Measurements from ENCODE around the gene GALNT10. TPM values are rescaled to one million over a fixed set of nuclear protein-coding genes. Genes with fewer than 3 reads are reported as not detected.

GALNT10 gene
- total and polyA plus RNA-seq, 2 experiments from 2014 or later, result 3.2 to 12.9 TPM

DNA sequence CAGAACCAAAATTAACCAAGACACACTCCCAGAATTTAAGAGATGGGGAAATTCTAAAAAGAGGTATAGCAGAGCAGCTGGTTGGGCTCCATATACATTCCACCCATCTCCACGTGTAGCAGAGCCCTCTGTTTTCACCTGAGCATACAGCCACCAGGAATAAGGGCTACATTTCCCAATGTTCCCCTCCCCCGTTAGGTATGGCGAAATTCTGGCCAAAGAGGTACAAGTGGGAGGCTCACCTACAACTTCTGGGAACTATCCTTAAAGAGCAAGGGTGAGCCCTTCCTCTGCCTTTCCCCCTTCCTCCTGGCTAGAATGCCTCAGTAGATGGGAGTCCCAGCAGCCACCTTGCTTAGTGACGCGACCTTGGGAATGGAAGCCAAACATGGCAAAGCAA lies 250.0 kb downstream of the GALNT10 start:
- peaks cover 4% of the 10 kb centered on the region for H3K79me2 ChIP-seq (replicated peaks; ENCODE audit: insufficient read depth)
- TF ChIP-seq ZNF114 (CRISPR knock-in tag; IDR thresholded peaks at IDR 0.05) (no peak), EZH2phosphoT487 (IDR thresholded peaks at IDR 0.05; ENCODE audit: unreplicated experiment) (no peak), STAT1 (IDR thresholded peaks at IDR 0.05; ENCODE audit: unreplicated experiment) (no peak), EZH2 (IDR thresholded peaks at IDR 0.05; ENCODE audit: low read depth, unreplicated experiment) (no peak), CREB1 (CRISPR knock-in tag; IDR thresholded peaks at IDR 0.05; ENCODE audit: low read depth) (no peak), JUNB (IDR thresholded peaks at IDR 0.05; ENCODE audit: unreplicated experiment) (no peak), ZNF331 (CRISPR knock-in tag; IDR thresholded peaks at IDR 0.05; ENCODE audit: low read depth) (no peak), NANOG (IDR thresholded peaks at IDR 0.05; ENCODE audit: borderline replicate concordance) (no peak), POLR2AphosphoS5 (IDR thresholded peaks at IDR 0.05; ENCODE audit: low read depth) (no peak)
- TF ChIP-seq, protein P1, sequence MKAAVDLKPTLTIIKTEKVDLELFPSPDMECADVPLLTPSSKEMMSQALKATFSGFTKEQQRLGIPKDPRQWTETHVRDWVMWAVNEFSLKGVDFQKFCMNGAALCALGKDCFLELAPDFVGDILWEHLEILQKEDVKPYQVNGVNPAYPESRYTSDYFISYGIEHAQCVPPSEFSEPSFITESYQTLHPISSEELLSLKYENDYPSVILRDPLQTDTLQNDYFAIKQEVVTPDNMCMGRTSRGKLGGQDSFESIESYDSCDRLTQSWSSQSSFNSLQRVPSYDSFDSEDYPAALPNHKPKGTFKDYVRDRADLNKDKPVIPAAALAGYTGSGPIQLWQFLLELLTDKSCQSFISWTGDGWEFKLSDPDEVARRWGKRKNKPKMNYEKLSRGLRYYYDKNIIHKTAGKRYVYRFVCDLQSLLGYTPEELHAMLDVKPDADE (IDR thresholded peaks at IDR 0.05), result no peak
- TF ChIP-seq, protein P2, sequence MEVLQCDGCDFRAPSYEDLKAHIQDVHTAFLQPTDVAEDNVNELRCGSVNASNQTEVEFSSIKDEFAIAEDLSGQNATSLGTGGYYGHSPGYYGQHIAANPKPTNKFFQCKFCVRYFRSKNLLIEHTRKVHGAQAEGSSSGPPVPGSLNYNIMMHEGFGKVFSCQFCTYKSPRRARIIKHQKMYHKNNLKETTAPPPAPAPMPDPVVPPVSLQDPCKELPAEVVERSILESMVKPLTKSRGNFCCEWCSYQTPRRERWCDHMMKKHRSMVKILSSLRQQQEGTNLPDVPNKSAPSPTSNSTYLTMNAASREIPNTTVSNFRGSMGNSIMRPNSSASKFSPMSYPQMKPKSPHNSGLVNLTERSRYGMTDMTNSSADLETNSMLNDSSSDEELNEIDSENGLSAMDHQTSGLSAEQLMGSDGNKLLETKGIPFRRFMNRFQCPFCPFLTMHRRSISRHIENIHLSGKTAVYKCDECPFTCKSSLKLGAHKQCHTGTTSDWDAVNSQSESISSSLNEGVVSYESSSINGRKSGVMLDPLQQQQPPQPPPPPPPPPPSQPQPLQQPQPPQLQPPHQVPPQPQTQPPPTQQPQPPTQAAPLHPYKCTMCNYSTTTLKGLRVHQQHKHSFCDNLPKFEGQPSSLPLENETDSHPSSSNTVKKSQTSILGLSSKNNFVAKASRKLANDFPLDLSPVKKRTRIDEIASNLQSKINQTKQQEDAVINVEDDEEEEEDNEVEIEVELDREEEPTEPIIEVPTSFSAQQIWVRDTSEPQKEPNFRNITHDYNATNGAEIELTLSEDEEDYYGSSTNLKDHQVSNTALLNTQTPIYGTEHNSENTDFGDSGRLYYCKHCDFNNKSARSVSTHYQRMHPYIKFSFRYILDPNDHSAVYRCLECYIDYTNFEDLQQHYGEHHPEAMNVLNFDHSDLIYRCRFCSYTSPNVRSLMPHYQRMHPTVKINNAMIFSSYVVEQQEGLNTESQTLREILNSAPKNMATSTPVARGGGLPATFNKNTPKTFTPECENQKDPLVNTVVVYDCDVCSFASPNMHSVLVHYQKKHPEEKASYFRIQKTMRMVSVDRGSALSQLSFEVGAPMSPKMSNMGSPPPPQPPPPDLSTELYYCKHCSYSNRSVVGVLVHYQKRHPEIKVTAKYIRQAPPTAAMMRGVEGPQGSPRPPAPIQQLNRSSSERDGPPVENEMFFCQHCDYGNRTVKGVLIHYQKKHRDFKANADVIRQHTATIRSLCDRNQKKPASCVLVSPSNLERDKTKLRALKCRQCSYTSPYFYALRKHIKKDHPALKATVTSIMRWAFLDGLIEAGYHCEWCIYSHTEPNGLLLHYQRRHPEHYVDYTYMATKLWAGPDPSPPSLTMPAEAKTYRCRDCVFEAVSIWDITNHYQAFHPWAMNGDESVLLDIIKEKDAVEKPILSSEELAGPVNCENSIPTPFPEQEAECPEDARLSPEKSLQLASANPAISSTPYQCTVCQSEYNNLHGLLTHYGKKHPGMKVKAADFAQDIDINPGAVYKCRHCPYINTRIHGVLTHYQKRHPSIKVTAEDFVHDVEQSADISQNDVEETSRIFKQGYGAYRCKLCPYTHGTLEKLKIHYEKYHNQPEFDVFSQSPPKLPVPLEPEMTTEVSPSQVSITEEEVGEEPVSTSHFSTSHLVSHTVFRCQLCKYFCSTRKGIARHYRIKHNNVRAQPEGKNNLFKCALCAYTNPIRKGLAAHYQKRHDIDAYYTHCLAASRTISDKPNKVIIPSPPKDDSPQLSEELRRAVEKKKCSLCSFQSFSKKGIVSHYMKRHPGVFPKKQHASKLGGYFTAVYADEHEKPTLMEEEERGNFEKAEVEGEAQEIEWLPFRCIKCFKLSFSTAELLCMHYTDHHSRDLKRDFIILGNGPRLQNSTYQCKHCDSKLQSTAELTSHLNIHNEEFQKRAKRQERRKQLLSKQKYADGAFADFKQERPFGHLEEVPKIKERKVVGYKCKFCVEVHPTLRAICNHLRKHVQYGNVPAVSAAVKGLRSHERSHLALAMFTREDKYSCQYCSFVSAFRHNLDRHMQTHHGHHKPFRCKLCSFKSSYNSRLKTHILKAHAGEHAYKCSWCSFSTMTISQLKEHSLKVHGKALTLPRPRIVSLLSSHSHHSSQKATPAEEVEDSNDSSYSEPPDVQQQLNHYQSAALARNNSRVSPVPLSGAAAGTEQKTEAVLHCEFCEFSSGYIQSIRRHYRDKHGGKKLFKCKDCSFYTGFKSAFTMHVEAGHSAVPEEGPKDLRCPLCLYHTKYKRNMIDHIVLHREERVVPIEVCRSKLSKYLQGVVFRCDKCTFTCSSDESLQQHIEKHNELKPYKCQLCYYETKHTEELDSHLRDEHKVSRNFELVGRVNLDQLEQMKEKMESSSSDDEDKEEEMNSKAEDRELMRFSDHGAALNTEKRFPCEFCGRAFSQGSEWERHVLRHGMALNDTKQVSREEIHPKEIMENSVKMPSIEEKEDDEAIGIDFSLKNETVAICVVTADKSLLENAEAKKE (CRISPR knock-in tag; IDR thresholded peaks at IDR 0.05), result no peak
- TF ChIP-seq, protein P3, sequence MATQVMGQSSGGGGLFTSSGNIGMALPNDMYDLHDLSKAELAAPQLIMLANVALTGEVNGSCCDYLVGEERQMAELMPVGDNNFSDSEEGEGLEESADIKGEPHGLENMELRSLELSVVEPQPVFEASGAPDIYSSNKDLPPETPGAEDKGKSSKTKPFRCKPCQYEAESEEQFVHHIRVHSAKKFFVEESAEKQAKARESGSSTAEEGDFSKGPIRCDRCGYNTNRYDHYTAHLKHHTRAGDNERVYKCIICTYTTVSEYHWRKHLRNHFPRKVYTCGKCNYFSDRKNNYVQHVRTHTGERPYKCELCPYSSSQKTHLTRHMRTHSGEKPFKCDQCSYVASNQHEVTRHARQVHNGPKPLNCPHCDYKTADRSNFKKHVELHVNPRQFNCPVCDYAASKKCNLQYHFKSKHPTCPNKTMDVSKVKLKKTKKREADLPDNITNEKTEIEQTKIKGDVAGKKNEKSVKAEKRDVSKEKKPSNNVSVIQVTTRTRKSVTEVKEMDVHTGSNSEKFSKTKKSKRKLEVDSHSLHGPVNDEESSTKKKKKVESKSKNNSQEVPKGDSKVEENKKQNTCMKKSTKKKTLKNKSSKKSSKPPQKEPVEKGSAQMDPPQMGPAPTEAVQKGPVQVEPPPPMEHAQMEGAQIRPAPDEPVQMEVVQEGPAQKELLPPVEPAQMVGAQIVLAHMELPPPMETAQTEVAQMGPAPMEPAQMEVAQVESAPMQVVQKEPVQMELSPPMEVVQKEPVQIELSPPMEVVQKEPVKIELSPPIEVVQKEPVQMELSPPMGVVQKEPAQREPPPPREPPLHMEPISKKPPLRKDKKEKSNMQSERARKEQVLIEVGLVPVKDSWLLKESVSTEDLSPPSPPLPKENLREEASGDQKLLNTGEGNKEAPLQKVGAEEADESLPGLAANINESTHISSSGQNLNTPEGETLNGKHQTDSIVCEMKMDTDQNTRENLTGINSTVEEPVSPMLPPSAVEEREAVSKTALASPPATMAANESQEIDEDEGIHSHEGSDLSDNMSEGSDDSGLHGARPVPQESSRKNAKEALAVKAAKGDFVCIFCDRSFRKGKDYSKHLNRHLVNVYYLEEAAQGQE (IDR thresholded peaks at IDR 0.05; ENCODE audit: unreplicated experiment), result no peak
- TF ChIP-seq, protein P4, sequence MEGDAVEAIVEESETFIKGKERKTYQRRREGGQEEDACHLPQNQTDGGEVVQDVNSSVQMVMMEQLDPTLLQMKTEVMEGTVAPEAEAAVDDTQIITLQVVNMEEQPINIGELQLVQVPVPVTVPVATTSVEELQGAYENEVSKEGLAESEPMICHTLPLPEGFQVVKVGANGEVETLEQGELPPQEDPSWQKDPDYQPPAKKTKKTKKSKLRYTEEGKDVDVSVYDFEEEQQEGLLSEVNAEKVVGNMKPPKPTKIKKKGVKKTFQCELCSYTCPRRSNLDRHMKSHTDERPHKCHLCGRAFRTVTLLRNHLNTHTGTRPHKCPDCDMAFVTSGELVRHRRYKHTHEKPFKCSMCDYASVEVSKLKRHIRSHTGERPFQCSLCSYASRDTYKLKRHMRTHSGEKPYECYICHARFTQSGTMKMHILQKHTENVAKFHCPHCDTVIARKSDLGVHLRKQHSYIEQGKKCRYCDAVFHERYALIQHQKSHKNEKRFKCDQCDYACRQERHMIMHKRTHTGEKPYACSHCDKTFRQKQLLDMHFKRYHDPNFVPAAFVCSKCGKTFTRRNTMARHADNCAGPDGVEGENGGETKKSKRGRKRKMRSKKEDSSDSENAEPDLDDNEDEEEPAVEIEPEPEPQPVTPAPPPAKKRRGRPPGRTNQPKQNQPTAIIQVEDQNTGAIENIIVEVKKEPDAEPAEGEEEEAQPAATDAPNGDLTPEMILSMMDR (conservative IDR thresholded peaks at IDR 0.05; ENCODE audit: low read depth in 2 of 2), result no peak
- ATAC-seq (no peak), DNase-seq (ENCODE audit: low spot score) (no peak)
- 0 out of 2 replicates have a peak, but pooled peaks cover 2% of the 10 kb centered on the region for H3F3A ChIP-seq (replicated peaks; ENCODE audit: low read depth)
- Mint-ChIP-seq H3K9me3 (no peaks in the 10 kb centered on the region; the same call in 2 of the 3 replicates), H3K4me3 (no peak overlapping the region), H3K27me3 (ENCODE audit: insufficient read depth, low read depth, poor library complexity) (peaks cover 7% of the 10 kb centered on the region), H3K27ac (no peak overlapping the region), H3K36me3 (ENCODE audit: low read depth) (peaks cover 32% of the 10 kb centered on the region), H3K4me1 (peaks cover 4% of the 10 kb centered on the region; the same call in 2 of the 3 replicates)
- no peak overlapping the region for H2AFZ ChIP-seq
- H3K27me3 ChIP-seq (ENCODE audit: insufficient read depth), result no peaks in the 10 kb centered on the region
- no peaks in the 10 kb centered on the region for H3K9me2 ChIP-seq (ENCODE audit: insufficient read depth)
- H4K20me1 ChIP-seq (replicated peaks; ENCODE audit: insufficient read depth), result no peaks in the 10 kb centered on the region; the same call in 1 of the 2 replicates
- H3K4me2 ChIP-seq, result no peak overlapping the region
- H3K36me3 ChIP-seq (ENCODE audit: insufficient read depth), result peaks cover 20% of the 10 kb centered on the region; the same call in 1 of the 2 replicates
- no peak overlapping the region for H3K4me3 ChIP-seq
- H3K4me1 ChIP-seq (ENCODE audit: insufficient read depth), result 0 out of 2 replicates have a peak, but pooled peaks cover 2% of the 10 kb centered on the region
- H3K27ac ChIP-seq (ENCODE audit: low read depth), result no peak overlapping the region

All from GM23338 (cell line).